Measurements from ENCODE around the gene OARD1.
"Not testable (repeated sequence)": the region's sequence is repeated elsewhere in the genome, so short reads cannot be mapped to it uniquely, and the experiment has no call there.

Gene OARD1

DNA sequence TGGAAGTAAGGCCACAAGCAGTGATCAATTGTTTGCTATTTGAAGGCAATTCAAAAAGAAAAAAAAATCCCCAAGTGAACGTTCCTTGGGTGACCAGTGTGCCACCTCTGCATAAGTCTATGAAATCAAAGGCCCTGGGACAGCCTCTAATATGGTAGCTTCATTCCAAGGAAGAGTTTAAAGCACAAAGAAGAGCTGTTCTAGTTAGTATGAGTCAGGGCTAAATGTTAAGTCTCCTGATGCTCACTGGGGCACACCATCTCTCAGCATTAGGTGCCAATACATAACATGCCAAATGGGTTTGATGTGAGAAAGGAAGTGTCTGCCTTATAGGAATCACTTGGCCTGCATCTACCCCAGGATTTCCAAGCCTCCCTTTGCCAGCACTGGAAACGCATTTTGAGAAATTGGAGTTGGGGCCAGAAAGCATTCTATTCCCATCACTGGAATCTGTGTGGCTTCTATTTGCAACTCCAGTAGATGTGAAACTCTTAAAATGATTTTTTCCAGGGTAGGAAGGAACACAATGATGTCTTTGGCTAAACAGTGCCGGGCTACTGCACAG, 46.1 kb downstream of the OARD1 start:
- no peak for DNase-seq

- no peak for DNase-seq
These were observed 49.0 kb downstream of the OARD1 start for GRCh38 chr6:41023114-41023513.

DNA sequence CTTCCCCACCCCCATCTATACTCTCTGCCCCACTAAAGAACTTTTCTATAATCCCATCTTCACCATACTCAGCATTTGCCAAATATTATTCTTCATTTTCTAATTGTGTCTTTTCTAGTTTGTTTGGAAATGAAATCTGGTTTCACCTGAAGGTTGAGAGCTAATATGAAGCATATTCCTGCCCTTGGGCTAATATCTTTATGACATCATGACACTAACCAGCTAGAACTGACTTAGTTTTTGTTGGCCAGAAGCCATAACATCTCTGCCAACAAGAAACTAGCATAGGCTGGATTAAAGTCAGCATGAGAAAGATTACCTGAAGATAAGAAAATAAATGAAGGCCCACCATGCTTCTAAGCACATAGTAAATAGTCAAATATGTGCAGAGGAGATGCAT, 49.9 kb downstream of the OARD1 start:
- DNase-seq: no peak

DNA sequence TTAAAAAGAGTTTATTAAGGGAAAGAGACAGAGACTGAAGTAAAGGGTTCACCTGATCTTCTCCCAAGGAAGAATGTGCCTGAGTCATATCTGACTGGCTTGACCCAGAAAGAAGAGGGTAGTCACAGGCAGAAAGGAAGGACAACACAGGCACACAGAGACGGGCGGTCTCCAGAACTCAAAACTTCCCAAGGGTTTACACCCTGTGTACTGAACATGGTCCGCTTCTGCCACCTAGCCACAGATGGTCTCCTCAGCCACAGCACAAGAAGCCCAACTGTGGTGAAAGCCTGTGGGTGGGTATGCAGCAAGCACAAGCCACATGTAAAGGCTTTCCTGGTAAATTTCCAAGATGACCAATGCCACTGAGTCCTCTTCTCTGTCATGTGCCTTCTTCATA, 50.3 kb downstream of the OARD1 start:
- DNase-seq: no peak

DNA sequence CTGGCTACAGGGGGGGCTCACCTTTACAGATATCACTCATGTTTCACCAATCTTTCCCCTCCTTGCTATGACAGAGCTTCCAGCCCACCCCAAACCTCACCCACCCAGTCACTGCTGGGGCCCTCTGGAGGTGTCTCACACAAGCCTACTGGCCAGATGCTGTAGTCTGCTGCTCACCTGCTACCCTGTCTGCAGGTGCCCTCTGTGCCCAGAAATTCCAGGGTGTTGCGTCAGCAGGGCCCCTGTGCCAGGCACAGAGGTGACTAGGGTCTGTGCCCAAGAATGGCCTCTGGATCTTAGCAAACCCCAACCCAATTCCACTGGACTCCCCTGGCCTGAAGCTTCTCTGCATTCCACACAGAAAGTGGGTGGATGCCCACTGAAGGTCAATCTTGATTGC, 54.5 kb downstream of the OARD1 start:
- no peak for DNase-seq

- DNase-seq: not testable (repeated sequence)
These were observed 56.3 kb downstream of the OARD1 start for GRCh38 chr6:41015860-41016259.

DNA sequence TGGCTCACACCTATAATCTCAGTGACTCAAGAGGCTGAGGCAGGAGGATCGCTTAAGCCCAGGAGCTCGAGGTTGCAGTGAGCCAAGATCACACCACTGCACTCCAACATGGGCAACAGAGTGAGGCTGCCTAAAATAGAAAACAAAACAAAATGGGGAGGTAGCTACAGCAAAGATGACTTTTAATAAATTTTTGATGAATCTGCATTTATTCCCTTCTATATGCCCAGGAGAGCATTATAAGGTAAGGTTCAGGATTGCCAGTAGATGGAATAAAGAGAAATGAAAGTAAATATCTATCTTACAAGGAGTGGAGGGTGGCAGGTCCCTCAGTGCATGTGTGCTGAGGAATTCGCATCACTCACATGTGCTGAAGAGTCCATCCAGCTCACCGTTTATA, 57.4 kb downstream of the OARD1 start:
- DNase-seq: no peak

Data from stimulated activated naive CD4-positive, alpha-beta T cell (primary cell).